ENCODE results near the gene MPRIP.
A peak's percentile ranks its signal among the peaks of the same experiment; 100 is the strongest.
"Not testable (repeated sequence)": the region's sequence is repeated elsewhere in the genome, so short reads cannot be mapped to it uniquely, and the experiment has no call there.

The MPRIP gene

GRCh38 chr17:17156107-17156506 is 113.8 kb downstream of the MPRIP start (continued):
- TF ChIP-seq, protein P1, sequence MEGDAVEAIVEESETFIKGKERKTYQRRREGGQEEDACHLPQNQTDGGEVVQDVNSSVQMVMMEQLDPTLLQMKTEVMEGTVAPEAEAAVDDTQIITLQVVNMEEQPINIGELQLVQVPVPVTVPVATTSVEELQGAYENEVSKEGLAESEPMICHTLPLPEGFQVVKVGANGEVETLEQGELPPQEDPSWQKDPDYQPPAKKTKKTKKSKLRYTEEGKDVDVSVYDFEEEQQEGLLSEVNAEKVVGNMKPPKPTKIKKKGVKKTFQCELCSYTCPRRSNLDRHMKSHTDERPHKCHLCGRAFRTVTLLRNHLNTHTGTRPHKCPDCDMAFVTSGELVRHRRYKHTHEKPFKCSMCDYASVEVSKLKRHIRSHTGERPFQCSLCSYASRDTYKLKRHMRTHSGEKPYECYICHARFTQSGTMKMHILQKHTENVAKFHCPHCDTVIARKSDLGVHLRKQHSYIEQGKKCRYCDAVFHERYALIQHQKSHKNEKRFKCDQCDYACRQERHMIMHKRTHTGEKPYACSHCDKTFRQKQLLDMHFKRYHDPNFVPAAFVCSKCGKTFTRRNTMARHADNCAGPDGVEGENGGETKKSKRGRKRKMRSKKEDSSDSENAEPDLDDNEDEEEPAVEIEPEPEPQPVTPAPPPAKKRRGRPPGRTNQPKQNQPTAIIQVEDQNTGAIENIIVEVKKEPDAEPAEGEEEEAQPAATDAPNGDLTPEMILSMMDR (tag by site-specific recombination; IDR thresholded peaks at IDR 0.05): no peak
- no peak for TF ChIP-seq BCL11A (tag by site-specific recombination; IDR thresholded peaks at IDR 0.05; ENCODE audit: low read depth)
- TF ChIP-seq ZNF660 (tag by site-specific recombination; IDR thresholded peaks at IDR 0.05): no peak
- no peak for TF ChIP-seq ZNF423 (tag by site-specific recombination; IDR thresholded peaks at IDR 0.05)
- TF ChIP-seq HOXC10 (CRISPR knock-in tag; IDR thresholded peaks at IDR 0.05): no peak
- TF ChIP-seq ZEB2 (tag by site-specific recombination; IDR thresholded peaks at IDR 0.05): no peak
- TF ChIP-seq ZNF214 (tag by site-specific recombination; IDR thresholded peaks at IDR 0.05; ENCODE audit: borderline replicate concordance): no peak
- no peak for TF ChIP-seq KLF7 (tag by site-specific recombination; IDR thresholded peaks at IDR 0.05; ENCODE audit: borderline replicate concordance)

DNA sequence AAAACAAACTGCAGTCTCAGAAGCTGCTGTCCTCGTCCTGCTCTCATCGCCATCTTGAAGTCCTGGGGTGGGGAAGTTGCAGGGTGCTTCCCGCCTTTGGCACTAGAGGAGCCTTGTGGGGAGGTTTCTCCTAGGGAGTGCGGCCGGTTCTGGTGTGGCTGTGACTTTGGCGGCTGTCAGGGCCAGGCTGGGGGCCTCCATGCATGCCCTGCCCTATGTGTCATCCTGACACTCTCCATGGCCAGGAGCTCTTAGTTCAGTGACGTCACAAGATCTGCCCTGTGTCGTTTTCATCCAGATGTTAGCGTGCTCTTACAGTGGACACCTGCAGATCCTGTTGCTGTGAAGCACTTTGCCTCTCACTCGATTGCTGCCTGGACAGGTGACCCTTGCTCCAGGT is 114.3 kb downstream of the MPRIP start:
- Histone ChIP-seq H3K36me3 (ENCODE audit: control insufficient read depth in 2 of 2, insufficient read depth in 1 of 2, low read length in 2 of 2) (peaks cover 18 to 99% of the 10 kb centered on the region in 2 experiments), H3K27ac (ENCODE audit: extremely low read depth, low read depth, low read length) (no peak overlapping the region), H3K4me1 (ENCODE audit: control insufficient read depth, insufficient read depth, low read length) (no peaks in the 10 kb centered on the region), H3K4me3 (ENCODE audit: low read depth, low read length) (no peak overlapping the region), H3K9me3 (ENCODE audit: control insufficient read depth, insufficient read depth, low read depth, low read length) (no peaks in the 10 kb centered on the region)
- POLR2A ChIA-PET: no interaction called here
- CTCF ChIA-PET: no interaction called here
- TF ChIP-seq GLIS1 (tag by site-specific recombination; IDR thresholded peaks at IDR 0.05): no peak
- TF ChIP-seq SP7 (tag by site-specific recombination; IDR thresholded peaks at IDR 0.05): no peak

DNA sequence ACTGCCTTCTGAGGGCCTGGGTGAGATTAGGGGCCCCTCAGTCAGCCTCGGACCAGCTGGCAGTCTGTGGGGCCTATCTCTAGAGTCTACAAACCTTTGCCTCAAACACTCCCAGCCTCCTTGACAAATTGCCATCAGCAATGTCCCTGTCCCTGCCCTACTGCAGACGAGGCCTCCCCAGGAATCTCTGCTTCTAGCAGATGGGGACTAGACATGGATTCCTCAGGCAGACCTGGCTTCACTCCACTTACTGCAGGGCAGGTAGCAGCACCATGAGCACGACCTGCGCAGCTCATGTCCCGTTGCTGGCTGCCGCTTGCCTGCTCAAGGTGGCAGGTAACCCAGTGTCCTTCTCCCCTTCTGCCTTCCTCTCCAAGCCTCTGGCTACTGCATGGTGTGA is 114.8 kb downstream of the MPRIP start:
- TF ChIP-seq ZBTB17 (tag by site-specific recombination; IDR thresholded peaks at IDR 0.05) (peak; percentile 43; the same call in 1 of the 2 replicates), ZBTB11 (tag by site-specific recombination; conservative IDR thresholded peaks at IDR 0.05; ENCODE audit: low read depth) (no peak)
- Histone ChIP-seq H3K27ac (ENCODE audit: extremely low read depth, low read depth, low read length) (no peak overlapping the region), H3K4me3 (ENCODE audit: low read depth, low read length) (no peak overlapping the region), H3K36me3 (ENCODE audit: control insufficient read depth in 2 of 2, insufficient read depth in 1 of 2, low read length in 2 of 2) (peaks cover 18 to 99% of the 10 kb centered on the region in 2 experiments), H3K9me3 (ENCODE audit: control insufficient read depth, insufficient read depth, low read depth, low read length) (no peaks in the 10 kb centered on the region), H3K4me1 (ENCODE audit: control insufficient read depth, insufficient read depth, low read length) (no peaks in the 10 kb centered on the region)
- CTCF ChIA-PET: no interaction called here
- POLR2A ChIA-PET: no interaction called here

DNA sequence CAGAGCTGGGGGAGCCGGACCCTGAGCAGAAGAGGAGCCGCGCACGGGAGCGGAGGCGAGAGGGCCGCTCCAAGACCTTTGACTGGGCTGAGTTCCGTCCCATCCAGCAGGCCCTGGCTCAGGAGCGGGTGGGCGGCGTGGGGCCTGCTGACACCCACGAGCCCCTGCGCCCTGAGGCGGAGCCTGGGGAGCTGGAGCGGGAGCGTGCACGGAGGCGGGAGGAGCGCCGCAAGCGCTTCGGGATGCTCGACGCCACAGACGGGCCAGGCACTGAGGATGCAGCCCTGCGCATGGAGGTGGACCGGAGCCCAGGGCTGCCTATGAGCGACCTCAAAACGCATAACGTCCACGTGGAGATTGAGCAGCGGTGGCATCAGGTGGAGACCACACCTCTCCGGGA is 116.2 kb downstream of the MPRIP start:
- POLR2A ChIA-PET; H3K4me3 ChIP-seq (ENCODE audit: low read depth, low read length); CTCF ChIA-PET; H3K27ac ChIP-seq (ENCODE audit: extremely low read depth, low read depth, low read length); H3K9me3 ChIP-seq (ENCODE audit: control insufficient read depth, insufficient read depth, low read depth, low read length); H3K4me1 ChIP-seq (ENCODE audit: control insufficient read depth, insufficient read depth, low read length): not testable (repeated sequence)
- peaks cover 18 to 99% of the 10 kb centered on the region in 2 experiments for H3K36me3 ChIP-seq (ENCODE audit: control insufficient read depth in 2 of 2, insufficient read depth in 1 of 2, low read length in 2 of 2)

DNA sequence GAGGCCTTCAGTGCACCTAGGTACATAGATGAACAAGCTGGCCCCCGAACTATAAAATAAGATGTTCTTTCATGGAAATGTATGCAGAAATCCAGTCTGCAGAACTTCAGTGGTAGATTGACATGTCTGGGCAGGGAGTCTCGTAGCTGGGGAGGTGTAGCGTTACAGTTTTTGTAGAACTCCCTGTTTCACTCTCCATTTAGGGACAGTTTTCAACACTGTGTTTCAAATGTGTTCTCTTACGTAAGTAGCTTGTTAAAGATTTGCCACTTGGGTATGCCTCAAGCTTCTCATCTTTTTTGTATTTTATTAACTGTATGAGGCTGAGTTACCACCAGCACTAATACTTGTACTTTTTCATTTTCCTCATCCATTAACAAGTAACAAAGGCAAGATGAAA is 117.3 kb downstream of the MPRIP start:
- no peaks in the 10 kb centered on the region for H3K4me1 ChIP-seq (ENCODE audit: control insufficient read depth, insufficient read depth, low read length)
- H3K4me3 ChIP-seq (ENCODE audit: low read depth, low read length): no peak overlapping the region
- no peak overlapping the region for H3K27ac ChIP-seq (ENCODE audit: extremely low read depth, low read depth, low read length)
- CTCF ChIA-PET: no interaction called here
- POLR2A ChIA-PET: no interaction called here
- peaks cover 18 to 99% of the 10 kb centered on the region in 2 experiments for H3K36me3 ChIP-seq (ENCODE audit: control insufficient read depth in 2 of 2, insufficient read depth in 1 of 2, low read length in 2 of 2)
- H3K9me3 ChIP-seq (ENCODE audit: control insufficient read depth, insufficient read depth, low read depth, low read length): no peaks in the 10 kb centered on the region
- TF ChIP-seq ZNF776 (tag by site-specific recombination; IDR thresholded peaks at IDR 0.05; ENCODE audit: borderline replicate concordance): no peak
- TF ChIP-seq ZNF580 (tag by site-specific recombination; IDR thresholded peaks at IDR 0.05): no peak
- no peak for TF ChIP-seq ZNF354C (tag by site-specific recombination; IDR thresholded peaks at IDR 0.05; ENCODE audit: borderline replicate concordance, low read depth)
- no peak for TF ChIP-seq YY1 (tag by site-specific recombination; IDR thresholded peaks at IDR 0.05)
- TF ChIP-seq KLF10 (tag by site-specific recombination; IDR thresholded peaks at IDR 0.05): no peak
- no peak for TF ChIP-seq ZNF24 (tag by site-specific recombination; IDR thresholded peaks at IDR 0.05)
- TF ChIP-seq ZNF792 (tag by site-specific recombination; IDR thresholded peaks at IDR 0.05): no peak
- TF ChIP-seq SCRT2 (tag by site-specific recombination; IDR thresholded peaks at IDR 0.05): no peak
- TF ChIP-seq SP3 (tag by site-specific recombination; IDR thresholded peaks at IDR 0.05): no peak
